Stomach (tissue), 9 donors: ENCODE measurements around the gene PACSIN3. TPM values are rescaled to one million over a fixed set of nuclear protein-coding genes. Genes with fewer than 3 reads are reported as not detected.
A peak's percentile ranks its signal among the peaks of the same experiment; 100 is the strongest.

Source experiments
- DNase-seq, 2 donors: peaks; one replicate each; pipeline versions ENCODE4 v3.0.0 to v3.0.0-alpha.2; 2013 to 2019
- H3K27ac ChIP-seq, 5 donors: fragments of 200-600 bp in 4 of 5; sonication (generic) in 4 of 5; one replicate each; pipeline ENCODE4 v1.5.1; 2013 to 2019; ENCODE audit warnings: mild to moderate bottlenecking in 1 of 5, moderate library complexity in 1 of 5
- H3K27me3 ChIP-seq, 3 donors: fragments of 200-600 bp; sonication (generic); one replicate each; pipeline ENCODE4 v1.5.1; 2017 to 2019; ENCODE audit warnings: mixed run types in 1 of 3
- H3K36me3 ChIP-seq, 4 donors: fragments of 200-600 bp; sonication (generic); 1 replicate in 3 of 4; 2 replicates in 1 of 4; pipeline ENCODE4 v1.5.1; 2016 to 2019
- H3K4me1 ChIP-seq, 4 donors: fragments of 200-600 bp; sonication (generic); one replicate each; pipeline ENCODE4 v1.5.1; 2016 to 2019
- H3K4me3 ChIP-seq, 4 donors: fragments of 200-600 bp; sonication (generic) in 3 of 4; one replicate each; pipeline ENCODE4 v1.5.1; 2016 to 2019; ENCODE audit warnings: mild to moderate bottlenecking in 1 of 4
- H3K9me3 ChIP-seq, 4 donors: fragments of 200-600 bp; sonication (generic); one replicate each; pipeline ENCODE4 v1.5.1; 2016 to 2019
- CTCF ChIP-seq, 7 experiments: fragments of 450-650 bp in 4 of 7; fragments of 200-600 bp in 3 of 7; sonication (generic) in 3 of 7; IDR thresholded peaks; one replicate each; pipeline ENCODE4 v1.5.1; 2016 to 2019; ENCODE audit warnings: antibody characterized with exemption in 7 of 7, control low read depth in 2 of 7, mild to moderate bottlenecking in 1 of 7
- EP300 ChIP-seq: sonication (generic); formaldehyde crosslinking; IDR thresholded peaks from one replicate; pipeline ENCODE4 v1.6.1; 2017; ENCODE audit warnings: antibody characterized with exemption
- POLR2A ChIP-seq, 4 donors: fragments of 450-650 bp; IDR thresholded peaks; one replicate each; pipeline ENCODE4 v1.6.1; 2016; ENCODE audit warnings: antibody characterized with exemption in 4 of 4, control low read depth in 2 of 4, mild to moderate bottlenecking in 1 of 4, moderate library complexity in 1 of 4
- POLR2AphosphoS5 ChIP-seq, 3 donors: sonication (generic); formaldehyde crosslinking; IDR thresholded peaks; one replicate each; pipeline ENCODE4 v1.6.1; 2016; ENCODE audit warnings: antibody characterized with exemption in 3 of 3
- WGBS, 5 donors: extraction: QIAGEN DNeasy Blood & Tissue Kit in 3 of 5; methylation state at CpG; one replicate each; pipeline versions ENCODE4 v1.1.5 to v1.1.7; 2013 to 2018; 5-methylcytosine and 5-hydroxymethylcytosine counted together
- intact Hi-C: fragments of 100-400 bp; cut with DNase I; formaldehyde crosslinking; loops from one replicate; pipeline ENCODE4 v1.15.1; 2023; ENCODE audit warnings: low total_unique reads
- polyA plus RNA-seq, 3 donors: library from polyadenylated mRNA; stranded (reverse); fragments of 200-250 nt; gene quantifications; one replicate each; pipeline ENCODE4 v1.2.3, GENCODE V29; 2013
- total RNA-seq, 5 donors: library from RNA; depleted of rRNA; stranded (reverse); fragments of >200 nt; gene quantifications; one replicate each; pipeline versions ENCODE4 v1.1.0 to v1.2.3, GENCODE V29; 2014 to 2016
- donor health status: healthy with polysubstance abuse.
- donor health status: Bipolar disorder and iron deficiency.
- donor health status: healthy.

PACSIN3 gene
- total and polyA plus RNA-seq, 8 donors, result 6.4 to 59.0 (median 26.0) TPM

GRCh38 chr11:47185305-47186075, 744 bp downstream of the PACSIN3 start:
- Histone ChIP-seq H3K4me1 (peaks cover 39 to 72% (median 58%) of the 10 kb centered on the region in 4 donors), H3K27ac (peak overlapping the region; percentile 83 to 97 (median 90)), H3K4me3 (peak overlapping the region; percentile 78 to 90 (median 82)), H3K9me3 (no peaks in the 10 kb centered on the region), H3K27me3 (peaks cover 0 to 34% (median 5%) of the 10 kb centered on the region in 3 donors), H3K36me3 (peaks cover 1 to 20% (median 4%) of the 10 kb centered on the region in 4 donors)
- DNase-seq, result peak; percentile 70 to 89
- intact Hi-C loops, result loop anchor here (10.0 kb wide), 1 partner anchor 79 kb away; no protein-coding TSS in a partner anchor
- TF ChIP-seq POLR2A (IDR thresholded peaks at IDR 0.05) (no peak), POLR2AphosphoS5 (IDR thresholded peaks at IDR 0.05) (peak in 2 of 3 donors; percentile 41 to 65)
- WGBS, 5 donors, result 3 to 9% (median 3%) methylated on average over 30 to 50 of the region's 50 CpGs

- DNase-seq, result peak; percentile 85 to 87
- intact Hi-C loops, result loop anchor here (10.0 kb wide), 1 partner anchor 80 kb away; no protein-coding TSS in a partner anchor
- WGBS, 5 donors, result 16 to 47% (median 31%) methylated on average over 9 to 13 of the region's 13 CpGs
- peaks cover 5 to 26% (median 9%) of the 10 kb centered on the region in 4 donors for H3K36me3 ChIP-seq
- H3K27me3 ChIP-seq, result peaks cover 0 to 34% (median 5%) of the 10 kb centered on the region in 3 donors
- peaks cover 39 to 73% (median 60%) of the 10 kb centered on the region in 4 donors for H3K4me1 ChIP-seq
- no peak for TF ChIP-seq CTCF (IDR thresholded peaks at IDR 0.05)
- TF ChIP-seq EP300, result no peak
- TF ChIP-seq POLR2A (IDR thresholded peaks at IDR 0.05), result no peak
- peak overlapping the region; percentile 83 to 97 (median 90) for H3K27ac ChIP-seq
- no peaks in the 10 kb centered on the region for H3K9me3 ChIP-seq
- peak overlapping the region; percentile 78 to 90 (median 82) for H3K4me3 ChIP-seq
Measured at GRCh38 chr11:47184711-47185304, 1.4 kb downstream of the PACSIN3 start.

- Histone ChIP-seq H3K36me3 (peaks cover 11 to 35% (median 18%) of the 10 kb centered on the region in 4 donors), H3K9me3 (no peaks in the 10 kb centered on the region), H3K4me3 (peak overlapping the region in 1 of 4 donors; percentile 90), H3K27ac (peak overlapping the region; percentile 1 to 97 (median 90)), H3K27me3 (peaks cover 0 to 34% (median 5%) of the 10 kb centered on the region in 3 donors), H3K4me1 (peaks cover 31 to 73% (median 58%) of the 10 kb centered on the region in 4 donors)
- no peak for DNase-seq
- no peak for TF ChIP-seq POLR2AphosphoS5 (IDR thresholded peaks at IDR 0.05)
- TF ChIP-seq CTCF (IDR thresholded peaks at IDR 0.05), result no peak
- no peak for TF ChIP-seq POLR2A (IDR thresholded peaks at IDR 0.05)
- no peak for TF ChIP-seq EP300
- intact Hi-C loops, result loop anchor here (10.0 kb wide), 1 partner anchor 81 kb away; no protein-coding TSS in a partner anchor
- 45 to 71% (median 67%) methylated on average over 7 of the region's 7 CpGs for WGBS, 5 donors
Measured at GRCh38 chr11:47183969-47184368, 2.3 kb downstream of the PACSIN3 start.

GRCh38 chr11:47183031-47183856, 3.0 kb downstream of the PACSIN3 start:
- Histone ChIP-seq H3K27me3 (peaks cover 0 to 34% (median 5%) of the 10 kb centered on the region in 3 donors), H3K9me3 (no peaks in the 10 kb centered on the region), H3K4me3 (no peak overlapping the region), H3K27ac (peak overlapping the region in 4 of 5 donors; percentile 44 to 97 (median 88)), H3K4me1 (peaks cover 30 to 68% (median 60%) of the 10 kb centered on the region in 4 donors), H3K36me3 (peaks cover 11 to 42% (median 23%) of the 10 kb centered on the region in 4 donors)
- intact Hi-C loops, result loop anchor here (10.0 kb wide), 1 partner anchor 82 kb away; no protein-coding TSS in a partner anchor
- WGBS, 5 donors, result 67 to 87% (median 77%) methylated on average over 16 to 25 of the region's 25 CpGs
- DNase-seq, result no peak
- no peak for TF ChIP-seq CTCF (IDR thresholded peaks at IDR 0.05)
- TF ChIP-seq POLR2A (IDR thresholded peaks at IDR 0.05), result no peak
- TF ChIP-seq POLR2AphosphoS5 (IDR thresholded peaks at IDR 0.05), result no peak
- no peak for TF ChIP-seq EP300
